MG63 (cell line): ENCODE measurements around the gene NLRP3. TPM values are rescaled to one million over a fixed set of nuclear protein-coding genes. Genes with fewer than 3 reads are reported as not detected.

Experiments used
- DNase-seq: peaks from one replicate; pipeline ENCODE4 v3.0.0-alpha.2; 2020
- H3K27me3 ChIP-seq: fragments of 250-450 bp; sonication (Bioruptor Pico); 2 replicates; pipeline ENCODE4 v1.5.1; 2020; ENCODE audit warnings: mild to moderate bottlenecking, moderate library complexity
- H3K36me3 ChIP-seq: fragments of 250-450 bp; sonication (Bioruptor Pico); 2 replicates; pipeline ENCODE4 v1.5.1; 2020; ENCODE audit warnings: mild to moderate bottlenecking, moderate library complexity
- H3K4me3 ChIP-seq: fragments of 250-450 bp; sonication (Bioruptor Pico); 2 replicates; pipeline ENCODE4 v1.5.1; 2020; ENCODE audit warnings: mild to moderate bottlenecking, moderate library complexity
- H3K9me3 ChIP-seq: fragments of 250-450 bp; sonication (Bioruptor Pico); 2 replicates; pipeline ENCODE4 v1.5.1; 2020; ENCODE audit warnings: mild to moderate bottlenecking, moderate library complexity
- total RNA-seq: library from RNA; depleted of rRNA; stranded (reverse); fragments of >200 nt; shearing (Covaris generic); gene quantifications from 2 replicates; pipeline ENCODE4 v1.2.3, GENCODE V29; 2014; ENCODE audit warnings: low replicate concordance

NLRP3 gene
- total RNA-seq, 1 experiment from 2014 or later: 0.23 TPM

GRCh38 chr1:247417831-247418230 is 1.9 kb downstream of the NLRP3 start:
- Histone ChIP-seq H3K27me3 (no peaks in the 10 kb centered on the region), H3K4me3 (no peak overlapping the region), H3K36me3 (no peaks in the 10 kb centered on the region), H3K9me3 (no peaks in the 10 kb centered on the region)
- no peak for DNase-seq

- no peak for DNase-seq
- no peaks in the 10 kb centered on the region for H3K9me3 ChIP-seq
- no peaks in the 10 kb centered on the region for H3K36me3 ChIP-seq
- no peak overlapping the region for H3K4me3 ChIP-seq
- no peaks in the 10 kb centered on the region for H3K27me3 ChIP-seq
Observed at GRCh38 chr1:247419336-247419735, 3.4 kb downstream of the NLRP3 start.

- no peak for DNase-seq
- H3K27me3 ChIP-seq: no peaks in the 10 kb centered on the region
- H3K4me3 ChIP-seq: no peak overlapping the region
- no peaks in the 10 kb centered on the region for H3K9me3 ChIP-seq
- H3K36me3 ChIP-seq: no peaks in the 10 kb centered on the region
Observed at GRCh38 chr1:247421074-247421473, 5.1 kb downstream of the NLRP3 start.

- DNase-seq: no peak
- H3K27me3 ChIP-seq: no peaks in the 10 kb centered on the region
- H3K9me3 ChIP-seq: no peaks in the 10 kb centered on the region
- no peaks in the 10 kb centered on the region for H3K36me3 ChIP-seq
- H3K4me3 ChIP-seq: no peak overlapping the region
Observed at GRCh38 chr1:247429496-247429895, 13.5 kb downstream of the NLRP3 start.

- H3K27me3 ChIP-seq: peaks cover 2% of the 10 kb centered on the region; the same call in 1 of the 2 replicates
- no peak for DNase-seq
- no peaks in the 10 kb centered on the region for H3K9me3 ChIP-seq
- H3K36me3 ChIP-seq: no peaks in the 10 kb centered on the region
- no peak overlapping the region for H3K4me3 ChIP-seq
Observed at GRCh38 chr1:247430434-247430833, 14.5 kb downstream of the NLRP3 start.

GRCh38 chr1:247431643-247432042 is 15.7 kb downstream of the NLRP3 start:
- DNase-seq: no peak
- H3K4me3 ChIP-seq: no peak overlapping the region
- no peaks in the 10 kb centered on the region for H3K36me3 ChIP-seq
- peaks cover 5% of the 10 kb centered on the region for H3K27me3 ChIP-seq
- H3K9me3 ChIP-seq: no peaks in the 10 kb centered on the region

GRCh38 chr1:247434005-247434404 is 18.0 kb downstream of the NLRP3 start:
- Histone ChIP-seq H3K27me3 (peaks cover 5% of the 10 kb centered on the region), H3K9me3 (no peaks in the 10 kb centered on the region), H3K4me3 (no peak overlapping the region), H3K36me3 (no peaks in the 10 kb centered on the region)
- DNase-seq: no peak

- no peaks in the 10 kb centered on the region for H3K9me3 ChIP-seq
- no peak for DNase-seq
- H3K27me3 ChIP-seq: peaks cover 5% of the 10 kb centered on the region
- H3K36me3 ChIP-seq: no peaks in the 10 kb centered on the region
- H3K4me3 ChIP-seq: no peak overlapping the region
Observed at GRCh38 chr1:247435030-247435758, 19.2 kb downstream of the NLRP3 start.

- DNase-seq: no peak
- Histone ChIP-seq H3K27me3 (peaks cover 5% of the 10 kb centered on the region), H3K4me3 (no peak overlapping the region), H3K36me3 (no peaks in the 10 kb centered on the region), H3K9me3 (no peaks in the 10 kb centered on the region)
Observed at GRCh38 chr1:247435759-247436147, 19.8 kb downstream of the NLRP3 start.

- Histone ChIP-seq H3K27me3 (peaks cover 5% of the 10 kb centered on the region), H3K9me3 (no peaks in the 10 kb centered on the region), H3K36me3 (no peaks in the 10 kb centered on the region), H3K4me3 (no peak overlapping the region)
- DNase-seq: no peak
Observed at GRCh38 chr1:247437551-247438505, 21.9 kb downstream of the NLRP3 start.

GRCh38 chr1:247440001-247440620 is 24.1 kb downstream of the NLRP3 start:
- Histone ChIP-seq H3K36me3 (no peaks in the 10 kb centered on the region), H3K4me3 (no peak overlapping the region), H3K27me3 (peaks cover 5% of the 10 kb centered on the region), H3K9me3 (no peaks in the 10 kb centered on the region)
- no peak for DNase-seq

GRCh38 chr1:247441606-247442005 is 25.6 kb downstream of the NLRP3 start:
- no peak for DNase-seq
- no peak overlapping the region for H3K4me3 ChIP-seq
- H3K9me3 ChIP-seq: no peaks in the 10 kb centered on the region
- peaks cover under 1% of the 10 kb centered on the region; the same call in 1 of the 2 replicates for H3K27me3 ChIP-seq
- no peaks in the 10 kb centered on the region for H3K36me3 ChIP-seq

- Histone ChIP-seq H3K36me3 (no peaks in the 10 kb centered on the region; the same call in 1 of the 2 replicates), H3K4me3 (no peak overlapping the region), H3K27me3 (no peaks in the 10 kb centered on the region), H3K9me3 (no peaks in the 10 kb centered on the region)
- DNase-seq: no peak
Observed at GRCh38 chr1:247442164-247442563, 26.2 kb downstream of the NLRP3 start.

GRCh38 chr1:247443641-247444040 is 27.7 kb downstream of the NLRP3 start:
- Histone ChIP-seq H3K27me3 (no peaks in the 10 kb centered on the region), H3K36me3 (no peaks in the 10 kb centered on the region; the same call in 1 of the 2 replicates), H3K4me3 (no peak overlapping the region), H3K9me3 (no peaks in the 10 kb centered on the region)
- no peak for DNase-seq

GRCh38 chr1:247444571-247444970 is 28.6 kb downstream of the NLRP3 start:
- no peaks in the 10 kb centered on the region; the same call in 1 of the 2 replicates for H3K36me3 ChIP-seq
- DNase-seq: no peak
- no peak overlapping the region for H3K4me3 ChIP-seq
- no peaks in the 10 kb centered on the region for H3K9me3 ChIP-seq
- no peaks in the 10 kb centered on the region for H3K27me3 ChIP-seq

- H3K27me3 ChIP-seq: no peaks in the 10 kb centered on the region
- no peaks in the 10 kb centered on the region for H3K9me3 ChIP-seq
- no peaks in the 10 kb centered on the region; the same call in 1 of the 2 replicates for H3K36me3 ChIP-seq
- no peak overlapping the region for H3K4me3 ChIP-seq
- DNase-seq: no peak
Observed at GRCh38 chr1:247445526-247446356, 29.8 kb downstream of the NLRP3 start.
